SW 1271 (cell line): ENCODE measurements around the gene IDH3A.
"Not testable (repeated sequence)": the region's sequence is repeated elsewhere in the genome, so short reads cannot be mapped to it uniquely, and the experiment has no call there.

Experiments used
- DNase-seq, 2 experiments: peaks; one replicate each; lab custom pipeline; 2025; lab: John Stamatoyannopoulos, UW

IDH3A gene

DNA sequence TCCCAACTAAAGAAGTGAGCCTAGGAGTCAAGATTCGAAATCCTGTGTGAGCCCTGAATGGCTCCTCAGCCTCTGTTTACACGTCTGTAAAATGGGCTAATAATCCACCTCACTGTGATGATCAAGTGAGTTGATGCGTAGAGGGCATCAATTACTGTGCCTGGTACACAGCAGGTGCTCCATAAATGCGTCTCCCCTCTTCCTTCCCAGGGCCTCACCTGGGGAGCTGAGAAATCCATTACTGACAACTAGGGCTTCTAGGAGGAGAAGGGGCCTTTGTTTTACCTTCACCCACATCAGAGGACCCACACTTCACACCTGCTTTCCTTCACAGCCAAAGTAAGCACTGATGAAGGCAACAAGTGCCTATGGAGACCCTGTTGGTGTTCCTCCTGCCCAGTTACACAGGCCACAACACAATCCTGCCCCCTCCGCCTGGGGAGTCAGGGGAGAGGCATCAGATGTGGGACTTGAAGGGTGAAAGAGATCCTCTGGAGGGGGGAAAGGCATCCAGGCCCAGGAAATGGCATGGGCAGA, 19.3 kb upstream of the IDH3A start:
- DNase-seq: no peak

DNA sequence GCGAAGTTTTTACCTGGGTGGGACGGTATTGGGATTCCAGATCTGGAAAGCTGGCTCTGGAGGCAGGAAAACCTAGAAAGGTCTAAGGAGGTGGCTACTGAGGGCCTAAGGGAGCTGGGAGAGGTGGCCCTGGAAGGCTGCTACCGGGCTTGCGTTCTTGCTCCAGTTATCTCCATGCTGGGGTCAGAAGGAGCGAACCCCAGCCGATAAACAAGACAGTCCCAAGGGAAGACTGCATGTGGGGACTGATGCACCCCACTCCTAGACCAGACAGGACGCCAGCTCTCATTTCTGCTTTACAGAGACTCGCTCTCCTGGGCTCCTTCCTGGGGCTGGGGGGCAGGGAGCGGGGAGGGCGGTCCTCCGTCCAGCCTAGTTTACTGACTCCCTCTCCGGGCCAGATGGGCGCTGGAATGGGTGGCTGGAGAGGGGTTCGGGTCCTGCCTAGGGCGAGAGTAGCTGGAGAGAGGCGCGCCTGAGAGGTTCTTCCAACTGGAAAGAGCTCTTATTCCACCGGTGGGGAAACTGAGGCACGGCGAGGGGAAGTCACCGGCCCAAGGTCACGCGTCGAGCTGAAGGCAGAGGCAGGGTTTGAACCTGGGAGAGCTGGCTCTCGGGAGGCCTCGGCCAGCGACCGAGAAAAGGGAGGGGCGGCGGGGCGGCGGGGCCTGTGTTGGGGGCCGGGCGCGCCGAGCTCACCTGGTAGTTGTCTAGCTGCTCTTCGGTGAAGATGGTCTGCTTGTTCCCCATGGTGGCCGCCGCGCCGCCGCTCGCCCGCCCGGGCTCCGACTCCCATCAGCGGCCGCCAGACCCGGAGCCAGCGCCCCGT, 18.5 kb upstream of the IDH3A start:
- DNase-seq: peak in 1 of 2 experiments; percentile 27

DNA sequence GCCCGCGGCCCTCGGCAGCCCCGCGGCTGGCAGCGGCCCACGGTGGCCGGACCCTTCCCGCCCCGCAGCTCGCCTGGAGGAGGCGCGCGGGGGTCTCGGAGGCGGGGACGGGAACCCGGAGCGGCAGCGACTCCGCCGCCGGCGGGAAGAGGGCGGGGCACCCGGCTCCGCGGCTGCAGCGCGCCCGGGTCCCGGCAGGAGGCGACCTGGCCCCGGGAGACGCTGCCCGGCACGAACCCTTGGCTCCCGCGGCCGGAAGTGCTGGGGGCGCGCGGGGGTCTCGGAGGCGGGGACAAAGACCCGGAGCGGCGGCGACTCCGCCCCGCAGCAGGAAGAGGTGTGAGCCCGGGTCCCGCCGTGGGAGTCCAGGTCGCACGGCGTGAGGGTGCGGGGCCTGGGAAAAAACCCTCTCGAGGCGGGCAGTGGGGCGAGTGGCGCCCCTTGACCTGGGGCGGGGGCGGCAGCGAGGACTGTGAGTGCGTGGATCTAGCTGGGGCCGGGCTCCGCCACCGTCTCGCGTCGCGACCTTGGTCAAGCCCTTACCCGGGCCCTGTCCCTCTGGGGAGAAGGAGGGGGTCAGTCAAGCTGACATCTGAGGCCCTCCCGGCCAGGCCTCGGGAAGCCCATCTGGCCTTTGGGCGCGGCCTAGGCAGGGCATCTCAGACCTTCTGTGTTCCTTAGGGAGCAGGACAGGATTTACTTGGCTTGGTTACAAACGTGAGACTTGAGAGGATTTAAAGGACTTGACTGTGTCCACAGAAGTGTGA, 17.7 kb upstream of the IDH3A start, which contains the start of gene CIB2:
CIB2 (minus strand) TSS at position 151 of the 767 bp plus-strand sequence. CDS start 230 bp downstream, outside the sequence.
- peak; percentile 35 to 57 for DNase-seq

DNA sequence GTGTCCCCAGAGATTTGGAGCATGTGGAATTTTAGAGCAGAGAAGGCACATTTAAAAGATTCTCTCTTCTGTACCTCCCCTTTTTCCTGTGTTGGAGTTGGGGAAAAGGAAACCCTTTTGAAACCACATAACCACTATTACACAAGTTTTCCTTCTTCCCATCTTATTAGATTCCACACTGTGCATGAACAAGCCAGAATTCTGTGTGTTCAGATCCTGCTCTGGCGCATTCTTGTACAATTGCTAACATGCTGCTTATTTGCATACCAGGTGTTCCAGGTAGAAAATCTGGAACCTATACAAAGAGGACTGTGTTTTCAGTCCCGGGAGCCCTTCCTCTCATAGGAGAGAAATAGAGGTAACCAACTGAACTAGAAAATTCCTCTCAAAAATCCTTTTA, 15.4 kb upstream of the IDH3A start:
- DNase-seq: no peak

DNA sequence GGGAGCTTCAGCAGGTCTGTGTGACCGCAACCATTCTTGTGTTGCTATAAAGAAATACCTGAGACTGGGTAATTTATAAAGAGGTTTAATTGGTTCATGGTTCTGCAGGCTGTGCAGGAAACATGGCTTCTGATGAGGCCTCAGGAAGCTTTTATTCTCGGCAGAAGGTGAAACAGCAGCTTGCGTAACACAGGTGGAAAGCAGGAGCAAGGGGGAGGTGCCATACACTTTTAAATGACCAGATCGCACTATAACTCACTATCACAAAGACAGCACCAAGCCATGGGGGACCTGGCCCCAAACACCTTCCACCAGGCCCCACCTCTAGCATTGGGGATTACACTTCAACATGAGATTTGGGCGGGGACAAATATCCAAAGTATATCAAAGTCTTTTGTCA, 9.6 kb upstream of the IDH3A start:
- no peak for DNase-seq

DNA sequence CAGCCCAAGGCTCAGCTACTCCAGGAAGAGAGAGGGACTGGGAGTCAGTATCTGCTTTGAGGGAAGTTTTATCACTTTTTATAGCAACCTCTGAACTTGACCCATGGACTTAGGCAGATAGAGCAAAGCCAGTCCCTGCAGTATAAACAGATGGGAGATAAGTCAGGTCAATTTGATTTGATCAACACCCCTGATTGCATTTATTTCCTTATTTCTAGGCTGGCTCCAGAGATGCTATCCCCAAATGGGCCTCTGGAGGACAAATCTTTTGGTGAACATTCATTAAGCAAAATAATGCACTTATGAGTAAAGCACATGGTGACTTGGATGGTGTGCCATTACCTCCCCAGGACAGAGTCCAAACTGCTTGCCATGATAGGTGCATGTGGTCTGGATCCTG, 8.9 kb upstream of the IDH3A start:
- DNase-seq: no peak

DNA sequence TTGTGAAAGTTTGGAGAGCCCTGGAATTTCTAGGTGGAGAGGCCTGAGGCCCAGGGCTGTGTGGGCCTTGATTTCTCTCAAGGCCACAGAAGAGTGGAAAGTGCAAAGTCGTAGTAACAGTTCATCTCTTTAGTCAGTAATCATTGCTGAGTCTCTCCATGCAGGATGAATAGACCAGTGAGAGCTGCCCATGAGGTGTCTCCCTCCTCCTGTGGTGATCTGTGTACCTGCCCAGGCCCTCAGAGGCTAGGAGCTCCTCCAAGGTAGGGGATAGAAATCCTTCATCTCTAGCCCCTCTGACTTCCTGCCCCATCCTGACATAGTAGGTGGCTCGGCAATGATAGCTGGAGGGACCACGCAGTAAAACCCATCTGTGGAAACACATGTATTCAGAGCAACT, 6.8 kb upstream of the IDH3A start:
- no peak for DNase-seq

DNA sequence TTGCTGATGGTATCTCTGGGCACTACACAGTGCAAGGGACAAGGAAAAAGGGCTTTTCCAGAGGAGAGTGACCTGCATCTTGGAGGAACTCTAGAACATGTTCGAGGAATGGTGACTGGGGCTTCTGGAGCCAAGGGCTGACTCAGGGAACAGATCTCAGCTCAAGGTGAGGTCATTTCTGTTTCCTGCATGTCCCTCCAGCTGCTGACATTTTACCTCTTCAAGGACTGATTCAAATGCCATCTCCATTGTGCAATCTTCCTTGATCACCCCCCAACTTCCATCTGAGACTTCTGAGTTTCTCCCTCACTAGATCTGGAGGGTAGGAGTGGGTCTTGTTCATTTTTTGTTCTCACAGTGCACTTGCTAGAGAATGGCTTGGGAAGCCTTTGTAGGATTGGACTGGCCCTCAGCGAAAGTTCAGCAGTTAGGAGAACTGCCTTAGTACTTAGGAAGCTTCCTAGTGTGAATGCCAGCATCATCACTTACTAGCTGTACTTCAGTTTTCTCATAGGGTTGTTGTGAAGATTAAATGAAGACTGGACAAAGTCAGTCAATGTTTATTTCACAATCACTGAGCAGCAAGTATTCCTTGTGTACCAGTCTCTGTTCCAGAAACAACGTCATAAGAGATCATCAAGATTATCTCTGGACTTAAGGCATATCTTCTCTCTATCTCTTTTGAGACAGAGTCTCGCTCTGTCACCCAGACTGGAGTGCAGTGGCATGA, 2.6 kb upstream of the IDH3A start:
- DNase-seq: no peak

DNA sequence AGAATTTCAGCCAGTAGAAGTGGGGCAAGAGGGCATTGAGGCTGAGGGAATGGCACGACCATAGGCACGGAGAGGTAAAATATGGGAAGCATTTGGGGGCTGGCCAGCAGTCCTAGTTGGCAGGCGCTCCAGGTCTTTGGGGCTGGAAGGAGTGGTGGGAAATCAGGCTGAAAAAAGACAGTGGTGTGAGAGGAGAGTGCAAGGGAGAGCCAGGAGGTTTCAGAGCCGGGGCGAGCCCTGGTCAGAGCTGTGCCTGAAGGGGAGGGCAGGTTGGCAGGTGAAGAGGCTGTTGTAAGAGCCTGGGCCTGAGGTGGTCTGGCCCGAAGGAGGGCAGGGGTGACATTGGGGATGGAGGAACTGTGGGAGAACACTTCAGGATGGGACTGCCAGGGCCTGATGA, 1.6 kb upstream of the IDH3A start:
- no peak for DNase-seq

DNA sequence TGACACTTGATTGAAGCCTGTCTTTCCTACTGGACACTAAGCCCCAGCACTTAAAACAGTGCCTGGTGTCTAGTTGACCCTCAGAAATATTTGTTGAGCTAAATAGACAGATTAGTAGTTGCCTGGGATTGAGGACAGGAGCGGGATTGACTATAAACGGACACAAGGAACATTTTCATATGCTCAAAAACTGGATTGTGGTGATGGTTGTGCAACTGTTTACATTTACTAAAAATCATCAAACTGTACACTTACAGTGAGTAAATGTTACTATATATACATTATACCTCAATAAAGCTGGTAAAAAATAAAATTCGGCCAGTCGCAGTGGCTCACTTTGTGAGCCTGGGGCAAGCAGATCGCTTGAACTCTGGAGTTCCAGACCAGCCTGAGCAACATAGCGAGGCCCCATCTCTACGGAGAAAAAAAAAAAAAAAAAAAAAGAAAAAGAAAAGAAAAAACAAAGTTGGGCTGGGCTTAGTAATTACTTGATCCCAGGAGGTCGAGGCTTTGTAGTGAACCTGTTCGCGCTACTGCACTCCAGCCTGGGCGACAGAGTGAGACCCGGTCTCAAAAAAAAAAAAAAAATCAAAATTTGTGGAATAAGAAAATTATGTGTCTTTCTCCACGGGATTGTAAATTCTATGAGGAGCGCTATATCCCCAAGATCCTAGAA, 632 bp upstream of the IDH3A start:
- DNase-seq: no peak

DNA sequence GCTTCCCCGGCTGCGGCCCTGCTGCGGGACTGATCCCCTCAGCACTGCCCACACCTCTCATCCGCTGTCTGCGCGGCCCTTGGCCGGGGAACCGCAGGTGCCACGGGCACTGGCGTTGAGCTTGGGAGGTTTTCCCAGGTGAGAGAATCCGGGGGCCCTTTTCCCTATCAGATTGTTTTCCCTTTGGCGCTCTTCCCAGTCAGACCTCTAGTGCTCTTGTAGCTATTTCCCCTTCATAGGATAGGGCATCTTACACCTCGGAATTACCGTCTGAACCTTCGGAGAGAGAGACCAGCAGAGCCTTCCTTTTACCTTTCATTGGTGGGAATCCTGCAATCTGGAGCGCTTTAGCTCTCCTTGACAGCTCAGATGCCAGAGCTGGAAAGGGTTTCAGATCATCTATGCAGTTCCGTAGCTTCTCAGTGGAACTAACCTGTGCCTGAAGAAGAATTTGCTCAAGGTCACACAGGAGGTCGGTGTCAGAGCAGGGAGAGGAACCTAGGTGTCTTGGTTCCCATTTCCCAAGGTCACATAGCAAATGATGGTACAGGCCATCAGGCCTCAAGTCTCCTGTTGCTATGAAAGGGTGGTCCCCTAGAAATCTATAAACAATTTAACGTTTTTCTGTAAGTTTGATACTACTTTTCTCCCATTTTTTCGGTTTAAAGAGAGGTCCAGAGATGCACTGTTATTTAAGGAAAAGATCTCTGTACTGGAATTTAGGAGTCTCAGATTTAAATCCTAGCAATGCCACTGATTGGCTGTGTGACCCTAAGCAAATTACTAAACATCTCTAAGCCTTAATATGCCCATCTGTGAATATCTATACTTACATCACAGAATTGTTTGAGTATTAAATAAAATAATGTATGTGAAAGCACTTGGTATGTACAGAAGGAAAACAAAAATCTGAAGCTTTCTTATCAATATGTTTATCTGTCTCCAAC, 916 bp downstream of the IDH3A start:
- DNase-seq: peak in 1 of 2 experiments; percentile 42

DNA sequence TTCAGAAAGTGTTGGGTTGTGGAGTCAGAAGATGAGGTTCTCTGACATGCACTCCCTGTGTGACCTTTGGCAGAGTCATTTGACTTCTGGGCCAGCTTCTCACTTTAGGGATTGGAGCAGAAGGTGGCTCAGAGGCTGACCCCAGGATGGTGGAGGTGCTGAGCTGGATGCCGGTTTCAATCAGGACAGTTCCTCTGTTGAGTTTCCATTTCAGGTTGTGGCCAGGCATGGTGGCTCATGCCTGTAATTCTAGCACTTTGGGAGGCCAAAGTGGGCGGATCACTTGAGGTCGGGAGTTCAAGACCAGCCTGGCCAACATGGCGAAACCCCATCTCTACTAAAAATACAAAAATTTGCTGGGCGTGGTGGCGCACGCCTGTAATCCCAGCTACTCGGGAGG, 1.9 kb downstream of the IDH3A start:
- DNase-seq: not testable (repeated sequence)

DNA sequence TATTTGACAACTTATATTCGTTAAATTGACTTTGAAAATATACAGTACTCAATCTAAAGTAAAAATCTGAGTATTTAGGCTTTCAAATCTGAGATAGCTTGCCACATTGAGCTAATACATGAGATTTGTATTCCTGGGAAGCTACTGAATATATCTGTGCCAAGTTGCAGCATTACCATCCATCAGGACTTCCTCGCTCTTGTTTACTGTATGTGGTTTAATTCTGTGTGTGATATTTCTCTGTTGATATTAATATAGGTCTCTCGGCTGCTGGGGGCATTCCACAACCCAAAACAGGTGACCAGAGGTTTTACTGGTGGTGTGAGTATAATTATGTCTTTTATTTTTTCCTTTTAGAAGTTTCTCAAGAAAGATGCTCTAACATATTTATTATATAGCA, 5.8 kb downstream of the IDH3A start:
- DNase-seq: no peak

DNA sequence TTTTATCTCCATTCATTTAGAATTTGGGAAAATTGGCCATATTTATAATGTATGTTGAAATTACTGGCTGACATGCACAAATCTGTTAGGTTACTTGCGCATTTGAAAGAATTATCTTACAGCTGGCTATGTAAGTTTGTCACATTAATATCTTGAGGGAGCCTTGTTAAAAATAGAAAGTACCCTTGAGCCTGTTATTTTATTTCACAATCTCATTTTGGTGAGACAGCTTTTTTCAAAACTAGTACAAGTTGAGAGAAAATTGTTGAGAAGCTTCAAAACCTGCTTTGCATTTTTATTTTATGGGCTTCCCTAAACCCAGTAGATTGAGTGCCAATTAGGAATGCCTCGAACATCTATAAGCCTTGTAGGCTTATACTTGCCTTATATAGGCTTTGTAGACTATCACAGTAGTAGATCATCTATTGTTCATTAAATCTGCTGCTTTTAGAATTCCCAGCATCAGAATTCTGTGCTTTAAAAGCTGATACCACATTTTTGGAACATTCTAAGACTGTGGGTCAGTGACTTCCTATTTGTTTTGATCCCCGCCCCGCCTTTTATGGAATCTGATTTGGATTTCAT, 6.3 kb downstream of the IDH3A start:
- no peak for DNase-seq

DNA sequence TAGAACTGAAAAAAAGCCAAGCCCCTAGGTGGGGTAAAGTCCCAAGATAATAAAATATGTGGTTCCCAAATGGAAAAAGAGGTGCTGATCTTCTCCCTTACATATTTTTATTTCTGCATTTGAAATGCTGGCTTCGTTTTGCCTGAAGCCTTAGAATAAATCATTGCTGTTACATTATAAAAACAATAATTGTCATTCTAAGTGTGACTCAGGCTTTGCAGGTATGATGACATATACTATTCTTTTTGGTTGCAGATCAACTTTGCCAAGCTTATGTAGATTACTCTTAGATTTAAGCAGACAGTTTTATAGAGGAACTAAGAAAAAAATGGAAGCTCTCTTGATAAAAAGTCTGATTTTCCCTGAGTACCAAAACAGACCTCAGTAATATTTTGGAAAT, 7.5 kb downstream of the IDH3A start:
- DNase-seq: no peak

DNA sequence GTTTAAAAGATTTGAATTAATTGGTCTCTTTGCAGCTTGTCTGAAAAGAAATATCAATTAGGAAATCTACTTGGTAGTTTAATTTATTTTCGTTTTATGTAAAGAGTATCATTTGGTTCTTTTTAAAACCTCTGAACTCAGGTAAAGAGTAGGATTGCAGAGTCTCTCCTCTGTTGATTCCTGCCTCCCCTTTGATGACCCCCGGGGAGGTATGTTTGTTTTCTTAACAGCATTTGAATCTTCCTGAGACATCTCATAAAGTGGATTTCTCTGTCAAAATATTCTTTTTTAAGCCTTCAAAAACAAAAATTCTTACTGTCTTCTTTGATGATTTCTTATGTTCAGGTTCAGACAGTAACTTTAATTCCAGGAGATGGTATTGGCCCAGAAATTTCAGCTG, 8.0 kb downstream of the IDH3A start:
- DNase-seq: no peak

DNA sequence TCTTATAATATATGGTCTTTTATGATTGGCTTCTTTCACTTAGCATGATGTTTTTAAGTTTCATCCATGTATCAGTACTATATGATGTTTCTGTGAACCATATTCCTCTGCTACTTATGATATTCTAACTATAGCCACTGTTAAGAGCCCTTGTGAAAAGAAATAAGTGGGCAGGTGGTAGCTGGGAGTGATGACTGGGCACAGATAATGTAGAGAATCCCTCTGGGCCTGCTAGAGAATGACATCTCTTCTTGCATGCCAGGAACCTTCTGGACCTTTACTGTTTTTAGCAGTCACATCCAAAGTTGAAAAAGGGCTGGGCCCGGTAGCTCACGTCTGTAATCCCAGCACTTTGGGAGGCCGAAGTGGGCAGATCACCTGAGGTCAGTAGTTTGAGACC, 10.2 kb downstream of the IDH3A start:
- no peak for DNase-seq

DNA sequence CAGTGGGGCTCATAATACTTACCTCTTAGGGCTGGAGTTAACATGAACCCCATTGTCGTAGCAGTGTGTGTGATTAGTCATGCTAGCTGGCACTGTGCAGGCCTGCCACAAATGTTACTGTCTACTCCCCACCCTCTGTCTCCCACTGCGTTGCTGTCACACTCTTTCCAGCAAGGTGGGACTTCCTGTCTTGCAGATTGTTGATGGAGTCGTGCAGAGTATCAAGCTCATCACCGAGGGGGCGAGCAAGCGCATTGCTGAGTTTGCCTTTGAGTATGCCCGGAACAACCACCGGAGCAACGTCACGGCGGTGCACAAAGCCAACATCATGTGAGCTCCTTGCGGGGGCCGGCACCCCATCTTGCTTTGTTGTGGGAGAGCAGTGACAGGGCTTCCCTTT, 12.9 kb downstream of the IDH3A start:
- no peak for DNase-seq

DNA sequence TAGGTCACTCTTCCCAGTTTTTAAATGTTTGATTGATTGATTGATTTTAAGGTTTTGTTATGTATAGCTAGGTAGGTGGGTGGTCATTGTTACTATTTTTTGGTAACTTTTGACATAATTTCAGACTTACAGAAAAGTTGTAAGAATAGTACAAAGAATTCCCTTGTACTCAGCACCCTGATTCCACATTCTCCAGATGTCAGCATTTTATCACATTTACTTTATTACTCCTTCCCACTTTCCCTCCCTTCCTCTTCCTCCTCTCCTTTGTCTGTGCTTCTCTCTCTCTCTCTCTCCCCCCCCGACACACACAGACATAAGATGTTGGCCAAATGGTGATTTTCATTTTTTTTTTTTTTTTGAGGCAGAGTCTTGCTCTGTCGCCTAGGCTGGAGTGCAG, 14.8 kb downstream of the IDH3A start:
- no peak for DNase-seq

DNA sequence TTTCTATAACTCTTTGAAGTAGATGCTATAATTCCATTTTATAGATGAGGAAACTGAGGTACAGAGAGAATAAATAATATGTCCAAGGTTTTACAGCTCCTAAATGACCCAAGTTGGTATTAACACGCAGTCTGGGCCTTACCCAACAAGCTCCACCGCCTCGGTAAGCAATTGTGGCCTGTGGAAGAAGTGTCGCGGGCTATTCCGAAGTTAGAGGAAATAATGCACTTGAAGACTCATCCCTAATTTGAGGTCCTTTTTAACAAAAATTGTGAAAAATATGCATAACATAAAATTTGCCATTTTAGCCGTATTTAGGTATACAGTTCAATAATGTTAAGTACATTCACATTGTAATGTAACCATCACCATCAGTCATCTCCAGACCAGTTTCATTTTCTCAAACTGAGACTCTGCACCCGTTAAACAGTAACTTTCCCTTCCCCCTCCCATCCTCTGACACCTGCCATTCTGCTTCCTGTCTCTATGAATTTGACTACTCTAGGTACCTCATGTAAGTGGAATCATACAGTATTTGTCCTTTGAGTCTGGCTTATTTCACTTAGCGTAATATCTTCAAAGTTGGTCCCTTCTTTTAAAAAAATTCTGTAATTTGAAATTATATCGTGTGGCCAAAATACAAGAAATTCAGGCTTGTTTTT, 18.2 kb downstream of the IDH3A start:
- no peak for DNase-seq
